Left lung (tissue), 10 donors: ENCODE data around the gene ZNF678. TPM values are rescaled to one million over a fixed set of nuclear protein-coding genes. Genes with fewer than 3 reads are reported as not detected.

ENCODE experiments used
- ATAC-seq: fragments of 200-7000 bp; cut with Tn5 transposase; one replicate; pipeline ENCODE4 v1.9.1; 2020; ENCODE audit warnings: moderate library complexity
- DNase-seq, 4 donors: peaks; one replicate each; pipeline ENCODE4 v3.0.0-alpha.2; 2013 to 2020
- H3K27ac ChIP-seq, 2 donors: fragments of 200-600 bp; sonication (generic) in 1 of 2; one replicate each; pipeline versions ENCODE4 v1.5.0 to v1.8.0; 2020 to 2021
- H3K27me3 ChIP-seq, 2 donors: fragments of 200-600 bp; sonication (generic) in 1 of 2; one replicate each; pipeline versions ENCODE4 v1.5.0 to v1.8.0; 2020 to 2021
- H3K36me3 ChIP-seq, 2 donors: fragments of 200-600 bp; sonication (generic) in 1 of 2; one replicate each; pipeline versions ENCODE4 v1.5.0 to v1.8.0; 2020 to 2021
- H3K4me1 ChIP-seq, 2 donors: fragments of 200-600 bp; one replicate each; pipeline ENCODE4 v1.8.0; 2021
- H3K4me3 ChIP-seq, 2 donors: fragments of 200-600 bp; sonication (generic) in 1 of 2; one replicate each; pipeline versions ENCODE4 v1.5.0 to v1.8.0; 2020 to 2021; ENCODE audit warnings: mild to moderate bottlenecking in 1 of 2
- H3K9me3 ChIP-seq, 2 donors: fragments of 200-600 bp; sonication (generic) in 1 of 2; one replicate each; pipeline versions ENCODE4 v1.5.0 to v1.8.0; 2020 to 2021
- CTCF ChIP-seq, 2 donors: fragments of 200-600 bp; sonication (generic) in 1 of 2; IDR thresholded peaks; one replicate each; pipeline versions ENCODE4 v1.5.0 to v1.8.0; 2021; ENCODE audit warnings: antibody characterized with exemption in 2 of 2
- intact Hi-C, 2 donors: fragments of 100-400 bp; cut with DNase I; formaldehyde crosslinking; loops; one replicate each; pipeline versions ENCODE4 v1.11.2 to v1.14.2; 2022
- polyA plus RNA-seq, 6 donors: library from polyadenylated mRNA; unstranded; fragments of 120-200 nt; gene quantifications; one replicate each; pipeline ENCODE4 v1.2.1, GENCODE V29; 2013; ENCODE audit not compliant: insufficient read length in 6 of 6
- total RNA-seq, 2 donors: library from RNA; stranded (reverse); fragmentation: NEBNext Ultra II Directional; extraction: Animal tissue kit (Norgen Biotek cat#: 25700); gene quantifications; one replicate each; pipeline ENCODE4 v1.2.1, GENCODE V29; 2021
- donor health status: DM: no; HTN: yes; CAD: no.
- donor health status: DM: no; HTN: no; CAD: no.

ZNF678 gene
- total and polyA plus RNA-seq, 8 donors, result 7.3 to 19.5 (median 16.6) TPM

GRCh38 chr1:227562933-227563323 lies 428 bp upstream of the ZNF678 start:
- Histone ChIP-seq H3K4me1 (peaks cover 5 to 11% of the 10 kb centered on the region in 2 donors), H3K27ac (peak overlapping the region in 1 of 2 donors; percentile 90), H3K9me3 (peaks cover 0 to 2% of the 10 kb centered on the region in 2 donors), H3K4me3 (peak overlapping the region in 1 of 2 donors; percentile 65), H3K36me3 (no peaks in the 10 kb centered on the region), H3K27me3 (peaks cover 14 to 45% of the 10 kb centered on the region in 2 donors)
- ATAC-seq (no peak), DNase-seq (no peak)
- intact Hi-C loops, result no loop called here
- TF ChIP-seq CTCF (IDR thresholded peaks at IDR 0.05), result no peak

- Histone ChIP-seq H3K4me3 (no peak overlapping the region), H3K36me3 (no peaks in the 10 kb centered on the region), H3K27me3 (peaks cover 0 to 2% of the 10 kb centered on the region in 2 donors), H3K4me1 (peaks cover 5 to 11% of the 10 kb centered on the region in 2 donors), H3K9me3 (peaks cover 0 to 2% of the 10 kb centered on the region in 2 donors), H3K27ac (no peak overlapping the region)
- intact Hi-C loops, result no loop called here
- no peak for ATAC-seq
- no peak for TF ChIP-seq CTCF (IDR thresholded peaks at IDR 0.05)
- no peak for DNase-seq
These were observed 3.9 kb downstream of the ZNF678 start for GRCh38 chr1:227567256-227567655.

GRCh38 chr1:227568593-227568992 lies 5.2 kb downstream of the ZNF678 start:
- no peak for ATAC-seq
- Histone ChIP-seq H3K36me3 (no peaks in the 10 kb centered on the region), H3K27ac (no peak overlapping the region), H3K27me3 (no peaks in the 10 kb centered on the region), H3K4me1 (peaks cover 5 to 8% of the 10 kb centered on the region in 2 donors), H3K4me3 (no peak overlapping the region), H3K9me3 (peaks cover 0 to 9% of the 10 kb centered on the region in 2 donors)
- TF ChIP-seq CTCF (IDR thresholded peaks at IDR 0.05), result no peak
- intact Hi-C loops, result no loop called here
- no peak for DNase-seq

GRCh38 chr1:227572752-227573151 lies 9.4 kb downstream of the ZNF678 start:
- intact Hi-C loops, result no loop called here
- Histone ChIP-seq H3K27ac (no peak overlapping the region), H3K4me3 (no peak overlapping the region), H3K27me3 (no peaks in the 10 kb centered on the region), H3K36me3 (no peaks in the 10 kb centered on the region), H3K4me1 (no peaks in the 10 kb centered on the region), H3K9me3 (peaks cover 0 to 38% of the 10 kb centered on the region in 2 donors)
- DNase-seq (no peak), ATAC-seq (no peak)
- TF ChIP-seq CTCF (IDR thresholded peaks at IDR 0.05), result no peak

- intact Hi-C loops, result no loop called here
- TF ChIP-seq CTCF (IDR thresholded peaks at IDR 0.05), result no peak
- no peaks in the 10 kb centered on the region for H3K4me1 ChIP-seq
- peaks cover 0 to 53% of the 10 kb centered on the region in 2 donors for H3K9me3 ChIP-seq
- H3K36me3 ChIP-seq, result no peaks in the 10 kb centered on the region
- ATAC-seq, result no peak
- no peak overlapping the region for H3K27ac ChIP-seq
- no peak overlapping the region for H3K4me3 ChIP-seq
- DNase-seq, result no peak
- no peaks in the 10 kb centered on the region for H3K27me3 ChIP-seq
These were observed 11.6 kb downstream of the ZNF678 start for GRCh38 chr1:227574926-227575325.
